K562 (cell line): ENCODE measurements around the gene GPR3. TPM values are rescaled to one million over a fixed set of nuclear protein-coding genes. Genes with fewer than 3 reads are reported as not detected.
A peak's percentile ranks its signal among the peaks of the same experiment; 100 is the strongest.

Source experiments
- ARHGAP35 ChIP-seq: fragments of 450-650 bp; IDR thresholded peaks from 2 replicates; pipeline ENCODE4 v1.6.1; 2018; ENCODE audit not compliant: partially characterized antibody
- ATF2 ChIP-seq: sonication (generic); formaldehyde crosslinking; IDR thresholded peaks from 2 replicates; pipeline ENCODE4 v1.8.1; 2022; ENCODE audit warnings: missing genetic modification reagents
- C11orf30 ChIP-seq: fragments of 450-650 bp; IDR thresholded peaks from 2 replicates; pipeline ENCODE4 v1.6.1; 2016; ENCODE audit warnings: low read depth, mild to moderate bottlenecking
- CC2D1A ChIP-seq: fragments of 450-650 bp; IDR thresholded peaks from 2 replicates; pipeline ENCODE4 v1.6.1; 2017; ENCODE audit warnings: mild to moderate bottlenecking
- CHD4 ChIP-seq: fragments of 200-600 bp; sonication (generic); IDR thresholded peaks from 3 replicates; pipeline ENCODE4 v1.6.1; 2012; ENCODE audit warnings: low read depth, mild to moderate bottlenecking, mixed read lengths, low read length, inconsistent platforms; ENCODE audit not compliant: insufficient read depth, insufficient replicate concordance, poor library complexity, severe bottlenecking
- CREB1 ChIP-seq, 2 experiments: sonication (generic) in 1 of 2; formaldehyde crosslinking in 1 of 2; IDR thresholded peaks; 2 replicates each; pipeline versions ENCODE4 v1.6.1 to v1.8.0; 2012 to 2022; ENCODE audit warnings: inconsistent platforms in 1 of 2, mild to moderate bottlenecking in 1 of 2, missing genetic modification reagents in 1 of 2, moderate library complexity in 1 of 2
- CTCFL ChIP-seq: IDR thresholded peaks from 2 replicates; pipeline ENCODE4 v1.6.1; 2011; ENCODE audit warnings: borderline replicate concordance, low read depth, mild to moderate bottlenecking, moderate library complexity, low read length; ENCODE audit not compliant: insufficient read depth, poor library complexity, severe bottlenecking
- DIDO1 ChIP-seq: fragments of 450-650 bp; IDR thresholded peaks from 2 replicates; pipeline ENCODE4 v1.6.1; 2016; ENCODE audit warnings: low read depth, missing biosample characterization, missing genetic modification characterization
- ESRRA ChIP-seq: fragments of 450-650 bp; IDR thresholded peaks from 2 replicates; pipeline ENCODE4 v1.6.1; 2014; ENCODE audit warnings: low read depth, mild to moderate bottlenecking, moderate library complexity, borderline replicate concordance
- FOXJ3 ChIP-seq: sonication (generic); formaldehyde crosslinking; IDR thresholded peaks from 2 replicates; pipeline ENCODE4 v1.4.0; 2020; ENCODE audit warnings: mild to moderate bottlenecking, missing genetic modification reagents
- HNRNPK ChIP-seq: fragments of 200-400 bp; formaldehyde crosslinking; IDR thresholded peaks from one replicate; pipeline ENCODE4 v1.6.1; 2018; ENCODE audit warnings: mild to moderate bottlenecking, low read depth, low read length; ENCODE audit not compliant: poor library complexity, severe bottlenecking
- L3MBTL2 ChIP-seq: fragments of 450-650 bp; IDR thresholded peaks from 2 replicates; pipeline ENCODE4 v1.6.1; 2016; ENCODE audit warnings: mild to moderate bottlenecking, moderate library complexity
- LARP7 ChIP-seq: fragments of 450-650 bp; IDR thresholded peaks from 2 replicates; pipeline ENCODE4 v1.6.1; 2016
- LCOR ChIP-seq: sonication (generic); formaldehyde crosslinking; IDR thresholded peaks from 2 replicates; pipeline ENCODE4 v1.8.0; 2022; ENCODE audit warnings: mild to moderate bottlenecking, missing genetic modification reagents
- MLLT1 ChIP-seq, 2 experiments: fragments of 450-650 bp; IDR thresholded peaks; 2 replicates each; pipeline ENCODE4 v1.6.1; 2016
- NEUROD1 ChIP-seq: fragments of 150-350 bp; IDR thresholded peaks from 2 replicates; pipeline ENCODE4 v1.6.1; 2014; ENCODE audit warnings: borderline replicate concordance, low read length, low read depth; ENCODE audit not compliant: partially characterized antibody
- RBBP5 ChIP-seq: fragments of 200-600 bp; sonication (generic); IDR thresholded peaks from 2 replicates; pipeline ENCODE4 v1.6.1; 2012; ENCODE audit warnings: borderline replicate concordance, mild to moderate bottlenecking, low read length, control low read depth, inconsistent platforms; ENCODE audit not compliant: insufficient read depth, poor library complexity, severe bottlenecking
- SMC3 ChIP-seq: conservative IDR thresholded peaks from 2 replicates; pipeline ENCODE4 v1.6.1; 2011; ENCODE audit warnings: low read depth, low read length, improper control_type of control experiment; ENCODE audit not compliant: insufficient read depth
- YY1 ChIP-seq, 3 experiments: IDR thresholded peaks; 2 replicates each; pipeline ENCODE4 v1.6.1; 2011; ENCODE audit warnings: low read length in 2 of 3, mild to moderate bottlenecking in 2 of 3, moderate library complexity in 2 of 3, borderline replicate concordance in 1 of 3, control low read depth in 1 of 3, low read depth in 1 of 3; ENCODE audit not compliant: insufficient read depth in 3 of 3, insufficient replicate concordance in 2 of 3, control insufficient read depth in 1 of 3, insufficient read length in 1 of 3; ENCODE audit errors: extremely low read depth in 1 of 3
- ZNF445 ChIP-seq: fragments of 250-450 bp; sonication (Bioruptor Pico); IDR thresholded peaks from 2 replicates; pipeline ENCODE4 v1.4.0; 2020; ENCODE audit warnings: low read depth, mild to moderate bottlenecking, moderate library complexity
- ZNF696 ChIP-seq: fragments of 250-450 bp; sonication (Bioruptor Pico); conservative IDR thresholded peaks from 2 replicates; pipeline ENCODE4 v1.4.0; 2020; ENCODE audit warnings: mild to moderate bottlenecking, moderate library complexity
- ZNF717 ChIP-seq: fragments of 250-450 bp; sonication (Bioruptor Pico); IDR thresholded peaks from 2 replicates; pipeline ENCODE4 v1.5.0; 2021
- polyA plus RNA-seq, 8 experiments: library from polyadenylated mRNA; depleted of rRNA in 4 of 8; stranded (reverse) in 5 of 8; unstranded in 3 of 8; fragments of >200 nt; fragmentation: Nextera tagmentation in 2 of 8; fragmentation: Illumina TruSeq in 1 of 8; extraction: Ambion mirVana in 2 of 8; extraction: Trizol in 1 of 8; gene quantifications; 2 replicates each; pipeline versions ENCODE4 v1.2.1 to v1.2.3, GENCODE V29; 2011 to 2014; ENCODE audit warnings: inconsistent platforms in 1 of 8, missing spikeins in 1 of 8
- total RNA-seq, 7 experiments: library from RNA; depleted of rRNA in 6 of 7; stranded (reverse); fragments of >200 nt in 6 of 7; fragmentation: Illumina TruSeq in 2 of 7; extraction: Trizol in 2 of 7; gene quantifications; 2 replicates each; pipeline versions ENCODE4 v1.2.1 to v1.2.3, GENCODE V29; 2011 to 2021; ENCODE audit warnings: low replicate concordance in 1 of 7

Gene GPR3
- total and polyA plus RNA-seq, 9 of the 15 experiments (the other 6 are each of a cell fraction or from before 2014, with no cell fraction given) = 0.24 to 11.5 (median 3.7) TPM

- TF ChIP-seq ZNF717 (CRISPR knock-in tag) = no peak
- no peak for TF ChIP-seq DIDO1
- TF ChIP-seq CTCFL = peak; percentile 98
- no peak for TF ChIP-seq ZNF445 (CRISPR knock-in tag)
- TF ChIP-seq ZNF696 = no peak
- no peak for TF ChIP-seq HNRNPK
- TF ChIP-seq NEUROD1 = peak; percentile 20
- peak; percentile 90 for TF ChIP-seq CREB1 (IDR thresholded peaks at IDR 0.05)
- TF ChIP-seq CREB1 (CRISPR knock-in tag; IDR thresholded peaks at IDR 0.05) = peak; percentile 88
- no peak for TF ChIP-seq ARHGAP35
- no peak for TF ChIP-seq CHD4
- TF ChIP-seq L3MBTL2 = peak; percentile 94
- TF ChIP-seq LARP7 = peak; percentile 76
- peak in 2 of 3 experiments; percentile 40 to 78 for TF ChIP-seq YY1 (IDR thresholded peaks at IDR 0.05; ENCODE audit: borderline replicate concordance in 1 of 3, control insufficient read depth in 1 of 3, extremely low read depth in 1 of 3, insufficient read depth in 3 of 3, insufficient read length in 1 of 3, insufficient replicate concordance in 2 of 3, low read depth in 1 of 3, low read length in 2 of 3)
- TF ChIP-seq RBBP5 = peak; percentile 74
- 0 out of 2 replicates have a peak, but pooled peaks have one; percentile 31 for TF ChIP-seq LCOR (CRISPR knock-in tag)
- TF ChIP-seq ATF2 (CRISPR knock-in tag) = peak; percentile 66; the same call in 1 of the 2 replicates
- TF ChIP-seq FOXJ3 (CRISPR knock-in tag) = no peak
- peak; percentile 41 to 80; a peak in 2 of 4 replicates for TF ChIP-seq MLLT1 (IDR thresholded peaks at IDR 0.05)
- peak; percentile 75 for TF ChIP-seq SMC3
- TF ChIP-seq CC2D1A = peak; percentile 36; the same call in 1 of the 2 replicates
- peak; percentile 99 for TF ChIP-seq ESRRA
- TF ChIP-seq C11orf30 = peak; percentile 44; the same call in 1 of the 2 replicates
Measured at GRCh38 chr1:27392096-27392777, at the start of gene GPR3 (continued).
